Measurements from ENCODE around the gene NPAS3.

Gene NPAS3

GRCh38 chr14:33675415-33676130 is 736.9 kb downstream of the NPAS3 start:
- DNase-seq (ENCODE audit: low read depth): peak; percentile 45

GRCh38 chr14:33676135-33676566 is 737.5 kb downstream of the NPAS3 start:
- peak; percentile 57 for DNase-seq (ENCODE audit: low read depth)
- TF ChIP-seq CTCF (conservative IDR thresholded peaks at IDR 0.05; ENCODE audit: control insufficient read depth, insufficient read depth, low read depth, low read length): peak; percentile 65
- H3K4me3 ChIP-seq (ENCODE audit: control insufficient read depth, low read depth, low read length): no peak overlapping the region

More at GRCh38 chr14:33675415-33676130, 736.9 kb downstream of the NPAS3 start:
- no peak for TF ChIP-seq CTCF (conservative IDR thresholded peaks at IDR 0.05; ENCODE audit: control insufficient read depth, insufficient read depth, low read depth, low read length)
- no peak overlapping the region for H3K4me3 ChIP-seq (ENCODE audit: control insufficient read depth, low read depth, low read length)

- no peak for DNase-seq (ENCODE audit: low read depth)
- TF ChIP-seq CTCF (conservative IDR thresholded peaks at IDR 0.05; ENCODE audit: control insufficient read depth, insufficient read depth, low read depth, low read length): no peak
- H3K4me3 ChIP-seq (ENCODE audit: control insufficient read depth, low read depth, low read length): no peak overlapping the region
These were observed 738.2 kb downstream of the NPAS3 start for GRCh38 chr14:33676891-33677290.

GRCh38 chr14:33678005-33678404 is 739.3 kb downstream of the NPAS3 start:
- H3K4me3 ChIP-seq (ENCODE audit: control insufficient read depth, low read depth, low read length): no peak overlapping the region
- no peak for DNase-seq (ENCODE audit: low read depth)
- TF ChIP-seq CTCF (conservative IDR thresholded peaks at IDR 0.05; ENCODE audit: control insufficient read depth, insufficient read depth, low read depth, low read length): no peak

- DNase-seq (ENCODE audit: low read depth): no peak
- H3K4me3 ChIP-seq (ENCODE audit: control insufficient read depth, low read depth, low read length): no peak overlapping the region
- no peak for TF ChIP-seq CTCF (conservative IDR thresholded peaks at IDR 0.05; ENCODE audit: control insufficient read depth, insufficient read depth, low read depth, low read length)
These were observed 740.3 kb downstream of the NPAS3 start for GRCh38 chr14:33679025-33679424.

GRCh38 chr14:33679461-33680225 is 741.0 kb downstream of the NPAS3 start:
- TF ChIP-seq CTCF (conservative IDR thresholded peaks at IDR 0.05; ENCODE audit: control insufficient read depth, insufficient read depth, low read depth, low read length): no peak
- H3K4me3 ChIP-seq (ENCODE audit: control insufficient read depth, low read depth, low read length): no peak overlapping the region
- DNase-seq (ENCODE audit: low read depth): peak; percentile 75

Measured in fibroblast of mammary gland (primary cell).